Measurements from ENCODE around the gene TMC4.
"Not testable (repeated sequence)": the region's sequence is repeated elsewhere in the genome, so short reads cannot be mapped to it uniquely, and the experiment has no call there.

TMC4 gene

DNA sequence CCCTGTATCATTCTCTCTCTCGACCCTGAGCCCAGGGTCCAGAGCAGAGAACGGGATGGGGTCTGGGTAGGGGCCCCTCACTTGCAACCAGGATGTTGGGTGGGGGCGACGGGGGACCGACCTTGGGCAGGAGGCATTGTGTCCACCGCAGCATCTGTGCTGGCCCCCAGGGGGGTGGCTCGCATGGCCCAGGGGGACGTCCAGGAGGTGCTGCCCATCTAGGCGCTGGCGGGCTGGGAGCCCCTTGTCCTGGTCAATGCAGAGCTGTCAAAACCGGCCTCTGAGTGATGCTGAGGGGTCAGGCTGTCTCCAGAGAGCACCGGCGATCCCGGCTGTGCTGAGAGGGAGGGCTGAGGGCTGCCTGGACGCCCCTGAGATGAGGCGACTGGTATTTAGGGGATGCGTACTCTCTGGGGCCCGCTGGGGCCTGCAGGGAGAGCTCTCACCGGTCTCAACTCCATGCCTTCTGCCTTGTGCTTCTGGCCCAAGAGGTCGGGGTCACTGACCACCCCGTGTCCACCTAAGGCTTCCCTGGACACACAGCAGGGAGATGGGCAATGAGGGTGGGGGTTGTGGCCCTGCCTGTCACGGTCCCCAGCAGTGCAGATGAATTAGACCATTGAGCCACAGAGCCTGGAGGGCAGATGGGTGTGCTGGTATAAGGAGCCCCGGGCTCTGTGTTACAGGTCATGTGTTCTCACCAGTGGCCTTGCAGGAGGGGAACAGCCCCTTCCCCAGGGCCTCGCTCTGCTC is 36.3 kb upstream of the TMC4 start:
- peak overlapping the region; percentile 67 to 74 for H3K4me3 Mint-ChIP-seq
- H3K27ac Mint-ChIP-seq, result peak overlapping the region; percentile 93 to 95
- peaks cover 77% of the 10 kb centered on the region for H3K36me3 Mint-ChIP-seq (ENCODE audit: insufficient read depth)
- ATAC-seq (replicated peaks), result no peak
- H3K9me3 Mint-ChIP-seq, result no peaks in the 10 kb centered on the region
- peaks cover 38 to 54% of the 10 kb centered on the region in 2 donors for H3K4me1 Mint-ChIP-seq (ENCODE audit: low read depth in 2 of 2)
- no peaks in the 10 kb centered on the region for H3K27me3 Mint-ChIP-seq
- no peak for DNase-seq

DNA sequence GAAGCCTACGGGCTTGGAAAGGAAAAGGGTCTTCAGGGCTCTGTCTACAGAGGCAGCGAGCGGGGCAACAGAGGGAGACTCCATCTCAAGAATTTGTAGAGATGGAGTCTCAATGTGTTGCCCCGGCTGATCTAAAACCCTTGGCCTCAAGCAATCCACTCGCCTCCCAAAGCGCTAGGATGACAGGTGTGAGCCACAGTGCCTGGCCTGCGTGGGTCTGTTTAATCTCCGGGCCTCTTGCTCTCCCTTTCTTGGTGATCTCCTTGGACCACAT is 35.8 kb upstream of the TMC4 start:
- Mint-ChIP-seq H3K9me3 (no peaks in the 10 kb centered on the region), H3K27me3 (no peaks in the 10 kb centered on the region), H3K36me3 (ENCODE audit: insufficient read depth) (peaks cover 82% of the 10 kb centered on the region), H3K4me1 (ENCODE audit: low read depth in 2 of 2) (peaks cover 41 to 58% of the 10 kb centered on the region in 2 donors), H3K27ac (peak overlapping the region; percentile 54 to 93), H3K4me3 (peak overlapping the region; percentile 22 to 74)
- ATAC-seq (replicated peaks) (no peak), DNase-seq (no peak)

DNA sequence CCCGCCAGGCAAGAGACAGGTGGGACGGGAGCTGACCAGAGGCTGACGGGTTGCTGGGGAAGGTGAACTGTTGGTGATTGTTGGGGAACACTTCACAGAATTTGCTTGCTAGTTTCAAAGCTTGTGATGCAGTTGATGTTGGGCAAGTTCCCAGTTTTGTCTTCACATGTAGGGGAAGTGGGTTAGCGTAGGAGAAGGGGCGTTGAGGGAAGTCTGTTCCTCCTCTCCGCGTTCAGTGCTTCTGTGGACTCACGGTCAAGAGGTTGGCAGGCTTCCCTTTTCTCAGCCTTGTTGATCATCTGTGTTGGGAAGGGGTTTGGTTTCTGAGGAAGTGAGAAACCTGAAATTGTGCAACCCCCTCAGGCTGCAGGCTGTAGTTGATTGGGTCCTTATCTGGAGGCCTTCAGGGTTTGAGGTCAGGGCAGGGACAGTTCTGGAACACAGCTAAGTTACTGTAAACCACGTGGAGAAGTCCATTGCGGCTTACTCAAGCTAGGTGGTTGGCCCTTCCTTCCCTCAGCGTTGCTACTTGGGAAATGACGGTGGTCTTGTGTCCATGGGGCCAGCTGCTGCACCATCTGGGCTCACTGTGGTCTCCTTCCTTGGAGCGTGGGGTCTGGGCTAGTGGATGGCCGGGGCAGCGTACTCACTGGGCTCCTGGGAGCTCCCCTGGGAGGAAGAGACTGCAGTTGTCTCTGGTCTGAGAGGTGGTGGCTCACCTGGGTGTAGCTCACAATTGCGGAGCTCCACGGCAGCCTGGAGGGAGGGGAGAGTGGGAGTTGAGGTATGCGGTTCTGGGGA is 35.2 kb upstream of the TMC4 start:
- H3K27me3 Mint-ChIP-seq, result no peaks in the 10 kb centered on the region
- peaks cover 45 to 61% of the 10 kb centered on the region in 2 donors for H3K4me1 Mint-ChIP-seq (ENCODE audit: low read depth in 2 of 2)
- H3K4me3 Mint-ChIP-seq, result peak overlapping the region; percentile 22 to 67
- H3K27ac Mint-ChIP-seq, result peak overlapping the region; percentile 35 to 93
- H3K36me3 Mint-ChIP-seq (ENCODE audit: insufficient read depth), result peaks cover 88% of the 10 kb centered on the region
- no peak for DNase-seq
- ATAC-seq (replicated peaks), result no peak
- no peaks in the 10 kb centered on the region for H3K9me3 Mint-ChIP-seq

DNA sequence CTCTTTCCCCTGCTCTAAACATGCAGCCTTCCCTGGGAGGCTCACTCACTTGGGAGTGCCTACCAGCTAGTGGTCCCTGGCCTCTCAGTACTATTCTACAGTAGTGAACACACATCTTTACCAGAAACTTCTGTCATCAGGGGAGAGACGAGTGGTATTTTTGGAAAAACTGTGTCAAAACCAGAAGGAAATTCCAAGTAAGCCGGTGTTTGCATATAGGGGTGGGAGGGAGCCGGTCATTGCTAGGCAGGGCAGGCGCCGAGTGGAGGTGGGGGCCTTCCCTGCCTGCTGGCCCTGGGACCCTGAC is 34.7 kb upstream of the TMC4 start:
- H3K4me3 Mint-ChIP-seq, result peak overlapping the region; percentile 15 to 67
- DNase-seq (no peak), ATAC-seq (replicated peaks) (no peak)
- no peaks in the 10 kb centered on the region for H3K27me3 Mint-ChIP-seq
- H3K9me3 Mint-ChIP-seq, result no peaks in the 10 kb centered on the region
- peak overlapping the region; percentile 35 to 93 for H3K27ac Mint-ChIP-seq
- peaks cover 93% of the 10 kb centered on the region for H3K36me3 Mint-ChIP-seq (ENCODE audit: insufficient read depth)
- peaks cover 50 to 64% of the 10 kb centered on the region in 2 donors for H3K4me1 Mint-ChIP-seq (ENCODE audit: low read depth in 2 of 2)

DNA sequence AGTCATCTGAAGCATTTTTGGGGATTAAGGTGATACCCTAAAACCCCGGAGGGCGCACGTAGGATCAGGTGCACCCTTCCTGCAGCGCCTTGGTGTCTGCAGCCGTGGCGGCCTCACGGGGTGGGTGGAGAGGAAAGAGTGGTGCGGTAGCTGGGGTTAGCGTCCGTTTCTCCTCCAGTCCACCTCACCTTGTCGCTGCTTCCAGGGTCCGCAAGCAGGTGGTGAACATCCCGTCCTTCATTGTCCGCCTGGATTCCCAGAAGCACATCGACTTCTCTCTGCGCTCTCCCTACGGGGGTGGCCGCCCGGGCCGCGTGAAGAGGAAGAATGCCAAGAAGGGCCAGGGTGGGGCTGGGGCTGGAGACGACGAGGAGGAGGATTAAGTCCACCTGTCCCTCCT is 34.2 kb upstream of the TMC4 start:
- peak overlapping the region; percentile 35 to 93 for H3K27ac Mint-ChIP-seq
- peak overlapping the region; percentile 15 to 67 for H3K4me3 Mint-ChIP-seq
- peaks cover 95% of the 10 kb centered on the region for H3K36me3 Mint-ChIP-seq (ENCODE audit: insufficient read depth)

DNA sequence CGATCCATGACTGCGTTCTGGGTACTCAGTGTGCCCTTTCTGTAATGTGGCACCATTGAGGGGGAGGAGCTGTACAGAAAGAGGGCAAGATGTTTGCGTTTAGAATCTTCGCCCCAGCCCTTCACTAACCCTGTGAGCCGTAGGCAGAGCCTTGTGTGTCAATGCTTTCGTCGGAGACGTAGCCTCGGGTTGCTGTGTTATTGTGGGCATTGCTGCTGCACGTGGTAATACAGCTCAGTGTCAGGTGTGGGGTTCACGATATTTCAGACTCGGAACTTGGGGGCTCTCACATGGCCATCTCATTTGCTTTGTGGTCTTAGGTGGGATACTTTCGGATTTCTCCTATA is 33.8 kb upstream of the TMC4 start:
- no peaks in the 10 kb centered on the region for H3K9me3 Mint-ChIP-seq
- no peak overlapping the region for H3K4me3 Mint-ChIP-seq
- no peak for ATAC-seq (replicated peaks)
- H3K36me3 Mint-ChIP-seq (ENCODE audit: insufficient read depth), result peaks cover 95% of the 10 kb centered on the region
- no peaks in the 10 kb centered on the region for H3K27me3 Mint-ChIP-seq
- peak overlapping the region in 1 of 2 donors; percentile 93 for H3K27ac Mint-ChIP-seq
- H3K4me1 Mint-ChIP-seq (ENCODE audit: low read depth in 2 of 2), result peaks cover 58 to 67% of the 10 kb centered on the region in 2 donors
- DNase-seq, result no peak

More for the DNA sequence above, 34.2 kb upstream of the TMC4 start:
- not testable (repeated sequence) for H3K9me3 Mint-ChIP-seq; ATAC-seq (replicated peaks); DNase-seq; H3K27me3 Mint-ChIP-seq
- peaks cover 54 to 64% of the 10 kb centered on the region in 2 donors for H3K4me1 Mint-ChIP-seq (ENCODE audit: low read depth in 2 of 2)

DNA sequence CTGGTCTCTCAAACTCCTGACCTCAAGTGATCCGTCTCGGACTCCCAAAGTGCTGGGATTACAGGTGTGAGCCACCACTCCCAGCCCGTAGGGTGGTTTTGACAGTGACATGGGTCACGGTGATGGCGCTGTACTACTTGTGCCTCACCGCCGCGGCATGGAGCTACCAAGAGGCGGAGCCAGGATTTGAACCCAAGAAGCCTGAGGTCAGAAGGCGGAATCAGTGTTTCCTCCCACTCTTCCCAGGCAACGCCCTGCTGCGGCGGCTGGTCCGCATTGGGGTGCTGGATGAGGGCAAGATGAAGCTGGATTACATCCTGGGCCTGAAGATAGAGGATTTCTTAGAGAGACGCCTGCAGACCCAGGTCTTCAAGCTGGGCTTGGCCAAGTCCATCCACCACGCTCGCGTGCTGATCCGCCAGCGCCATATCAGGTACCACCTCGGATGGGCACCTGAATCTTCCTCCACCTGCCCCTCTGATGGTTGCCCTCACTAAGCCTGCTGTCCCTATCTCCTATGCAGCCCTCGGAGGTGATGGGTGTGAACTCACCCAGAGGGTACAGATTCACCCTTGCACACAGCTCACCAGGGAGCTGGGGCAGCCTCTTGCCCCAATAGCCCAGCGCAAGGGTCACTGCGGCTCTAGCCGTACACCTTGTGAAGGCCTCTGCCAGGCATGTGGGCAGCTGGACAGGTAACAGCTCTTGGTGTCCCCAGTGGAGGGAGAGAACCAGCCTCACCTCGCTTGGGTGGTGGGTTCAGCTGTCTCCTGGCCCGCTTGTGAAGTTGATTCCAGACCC is 33.3 kb upstream of the TMC4 start:
- Mint-ChIP-seq H3K9me3 (no peaks in the 10 kb centered on the region), H3K4me3 (no peak overlapping the region), H3K27ac (peak overlapping the region in 1 of 2 donors; percentile 15), H3K27me3 (no peaks in the 10 kb centered on the region), H3K36me3 (ENCODE audit: insufficient read depth) (peaks cover 98% of the 10 kb centered on the region), H3K4me1 (ENCODE audit: low read depth in 2 of 2) (peaks cover 60 to 69% of the 10 kb centered on the region in 2 donors)
- ATAC-seq (replicated peaks), result no peak
- no peak for DNase-seq

DNA sequence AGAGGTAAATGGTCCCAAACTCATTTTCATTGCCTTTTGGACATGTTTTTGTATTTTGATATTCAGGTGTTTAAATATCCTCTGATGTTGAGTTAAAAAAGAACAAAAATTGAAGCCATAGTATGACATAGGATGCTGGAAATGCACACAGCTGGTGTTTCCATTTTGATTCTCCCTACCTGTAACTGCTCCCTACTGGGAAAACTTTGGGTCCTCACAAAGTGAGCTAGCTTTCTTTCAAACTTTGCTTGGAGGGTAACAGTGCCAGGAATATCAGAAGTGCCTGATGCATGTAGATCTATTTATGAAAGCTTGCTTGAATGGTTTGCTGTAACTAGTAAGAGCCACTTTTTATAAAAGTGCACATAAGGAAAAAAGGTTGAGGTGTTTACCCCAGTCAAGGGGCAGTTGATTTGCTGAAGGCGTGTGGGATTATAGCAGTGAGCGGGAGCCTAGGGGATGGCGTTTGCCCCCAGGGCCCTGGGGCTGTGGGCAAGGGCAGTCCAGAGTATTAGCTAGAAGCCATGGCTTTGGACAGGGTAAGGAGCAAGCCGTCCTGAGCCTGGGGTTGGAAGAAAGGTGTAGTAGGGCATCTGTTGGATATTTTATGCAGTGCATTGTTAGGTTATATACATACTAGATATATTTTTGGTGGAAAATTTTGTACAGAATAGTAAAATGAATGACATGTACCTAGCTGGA is 32.0 kb upstream of the TMC4 start:
- Mint-ChIP-seq H3K4me1 (ENCODE audit: low read depth in 2 of 2) (peaks cover 53 to 66% of the 10 kb centered on the region in 2 donors), H3K36me3 (ENCODE audit: insufficient read depth) (peaks cover 95% of the 10 kb centered on the region), H3K27ac (no peak overlapping the region), H3K4me3 (peak overlapping the region; percentile 11 to 90), H3K27me3 (no peaks in the 10 kb centered on the region), H3K9me3 (no peaks in the 10 kb centered on the region)
- DNase-seq (no peak), ATAC-seq (replicated peaks) (no peak)

DNA sequence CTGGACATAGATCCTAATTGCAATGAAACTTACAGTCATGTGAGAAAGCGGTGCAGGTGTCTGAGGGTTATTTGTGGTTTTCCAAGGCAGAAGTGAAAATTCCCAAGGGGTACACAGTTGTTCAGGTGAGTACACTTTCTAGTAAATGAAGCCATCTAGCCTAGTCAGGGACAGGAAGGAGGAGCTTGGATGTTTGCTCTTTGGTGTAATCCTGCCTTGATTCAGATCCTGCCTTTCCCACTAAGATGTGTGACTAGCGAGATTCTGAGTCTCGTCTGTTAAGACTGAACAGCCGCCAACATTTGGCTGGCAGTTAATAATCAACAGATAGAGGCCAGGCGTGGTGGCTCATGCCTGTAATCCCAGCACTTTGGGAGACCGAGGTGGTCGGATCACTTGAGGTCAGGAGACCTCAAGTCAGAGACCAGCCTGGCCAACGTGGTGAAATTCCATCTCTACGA is 30.2 kb upstream of the TMC4 start:
- H3K36me3 Mint-ChIP-seq (ENCODE audit: insufficient read depth), result peaks cover 78% of the 10 kb centered on the region
- ATAC-seq (replicated peaks) (no peak), DNase-seq (no peak)
- no peaks in the 10 kb centered on the region for H3K27me3 Mint-ChIP-seq
- H3K9me3 Mint-ChIP-seq, result no peaks in the 10 kb centered on the region
- H3K27ac Mint-ChIP-seq, result peak overlapping the region in 1 of 2 donors; percentile 99
- H3K4me1 Mint-ChIP-seq (ENCODE audit: low read depth in 2 of 2), result peaks cover 42 to 54% of the 10 kb centered on the region in 2 donors
- H3K4me3 Mint-ChIP-seq, result peak overlapping the region; percentile 11 to 90

DNA sequence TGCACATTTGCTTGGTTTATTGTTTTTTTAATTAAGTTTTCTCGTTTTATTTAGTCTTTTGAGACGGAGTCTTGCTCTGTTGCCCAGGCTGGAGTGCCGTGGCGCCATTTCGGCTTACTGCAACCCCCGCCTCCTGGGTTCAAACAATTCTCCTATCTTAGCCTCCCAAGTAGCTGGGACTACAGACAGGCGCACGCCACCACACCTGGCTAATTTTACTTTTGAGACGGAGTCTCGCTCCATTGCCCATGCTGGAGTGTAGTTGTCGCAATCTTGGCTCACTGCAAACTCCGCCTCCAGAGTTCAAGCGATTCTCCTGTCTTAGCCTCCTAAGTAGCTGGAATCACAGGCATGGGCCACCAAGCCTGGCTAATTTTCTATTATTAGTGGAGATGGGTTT is 29.0 kb upstream of the TMC4 start:
- Mint-ChIP-seq H3K4me3 (peak overlapping the region; percentile 90 to 93), H3K27me3 (no peaks in the 10 kb centered on the region), H3K9me3 (no peaks in the 10 kb centered on the region), H3K4me1 (ENCODE audit: low read depth in 2 of 2) (peaks cover 36 to 42% of the 10 kb centered on the region in 2 donors), H3K36me3 (ENCODE audit: insufficient read depth) (peaks cover 67% of the 10 kb centered on the region), H3K27ac (peak overlapping the region; percentile 96 to 99)
- DNase-seq, result no peak
- no peak for ATAC-seq (replicated peaks)

DNA sequence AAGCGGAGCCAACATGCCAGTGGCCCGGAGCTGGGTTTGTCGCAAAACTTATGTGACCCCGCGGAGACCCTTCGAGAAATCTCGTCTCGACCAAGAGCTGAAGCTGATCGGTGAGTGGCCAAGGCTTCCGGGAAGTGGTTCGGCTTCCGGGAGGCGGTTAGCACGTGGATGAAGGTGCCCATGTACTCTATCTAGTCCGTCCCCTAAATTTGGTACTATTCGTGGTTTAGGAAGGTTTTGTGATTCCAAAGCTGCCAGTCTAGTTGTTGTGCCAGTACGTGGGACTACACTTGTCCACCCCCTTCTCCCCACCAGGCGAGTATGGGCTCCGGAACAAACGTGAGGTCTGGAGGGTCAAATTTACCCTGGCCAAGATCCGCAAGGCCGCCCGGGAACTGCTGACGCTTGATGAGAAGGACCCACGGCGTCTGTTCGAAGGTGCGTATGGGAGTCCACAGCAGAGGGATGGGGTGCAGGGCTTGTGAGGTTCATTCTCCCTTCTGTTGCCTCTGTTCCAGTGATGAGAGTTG is 28.3 kb upstream of the TMC4 start:
- DNase-seq (peak in 1 of 3 experiments; percentile 25), ATAC-seq (replicated peaks) (peak; percentile 63)
- no peaks in the 10 kb centered on the region for H3K27me3 Mint-ChIP-seq
- peak overlapping the region; percentile 90 to 93 for H3K4me3 Mint-ChIP-seq
- H3K4me1 Mint-ChIP-seq (ENCODE audit: low read depth in 2 of 2), result peaks cover 36 to 37% of the 10 kb centered on the region in 2 donors
- no peaks in the 10 kb centered on the region for H3K9me3 Mint-ChIP-seq
- peaks cover 61% of the 10 kb centered on the region for H3K36me3 Mint-ChIP-seq (ENCODE audit: insufficient read depth)
- peak overlapping the region; percentile 96 to 99 for H3K27ac Mint-ChIP-seq

DNA sequence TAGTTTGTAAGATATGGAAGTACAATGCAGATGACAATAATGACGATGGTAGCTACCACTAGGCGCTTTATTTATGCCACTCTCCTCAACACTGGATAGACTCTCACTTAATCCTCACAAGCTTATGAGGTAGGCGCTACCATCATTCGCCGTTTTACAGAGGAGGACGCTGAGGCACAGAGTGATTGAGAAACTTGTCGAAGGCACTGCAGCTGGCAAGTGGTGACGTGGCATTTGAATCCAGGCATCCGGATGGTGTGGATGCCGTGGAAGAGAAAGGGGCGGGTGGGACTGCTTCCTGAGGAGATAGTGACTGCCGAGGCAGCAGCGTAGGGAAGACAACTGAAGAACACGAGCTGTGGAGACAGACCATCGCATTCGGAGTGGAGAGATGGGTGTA is 26.4 kb upstream of the TMC4 start:
- peak overlapping the region; percentile 90 to 93 for H3K4me3 Mint-ChIP-seq
- H3K36me3 Mint-ChIP-seq (ENCODE audit: insufficient read depth), result peaks cover 59% of the 10 kb centered on the region
- no peak for ATAC-seq (replicated peaks)
- no peaks in the 10 kb centered on the region for H3K9me3 Mint-ChIP-seq
- no peak for DNase-seq
- H3K4me1 Mint-ChIP-seq (ENCODE audit: low read depth in 2 of 2), result peaks cover 30 to 34% of the 10 kb centered on the region in 2 donors
- no peaks in the 10 kb centered on the region for H3K27me3 Mint-ChIP-seq
- H3K27ac Mint-ChIP-seq, result peak overlapping the region in 1 of 2 donors; percentile 99

DNA sequence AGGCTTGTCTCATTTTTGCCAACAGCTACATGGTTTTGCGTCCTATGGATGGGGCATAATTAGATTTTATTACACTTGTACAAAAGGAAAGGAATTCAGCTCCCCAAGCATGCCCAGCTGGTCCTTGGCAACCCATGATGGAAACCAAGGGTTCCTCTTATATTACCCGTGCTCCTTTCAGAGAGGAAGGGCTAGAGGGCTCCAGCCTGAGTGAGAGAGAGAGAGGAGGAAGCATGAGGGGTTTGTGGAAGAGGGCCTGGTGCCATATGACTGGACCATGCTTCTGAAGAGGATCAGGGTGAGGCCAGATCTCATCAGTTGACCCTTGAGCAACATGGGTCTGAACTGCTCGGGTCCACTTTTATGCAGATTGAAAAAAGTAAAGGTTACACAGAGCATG is 24.2 kb upstream of the TMC4 start:
- Mint-ChIP-seq H3K4me1 (ENCODE audit: low read depth in 2 of 2) (peaks cover 20 to 25% of the 10 kb centered on the region in 2 donors), H3K9me3 (no peaks in the 10 kb centered on the region), H3K27ac (peak overlapping the region in 1 of 2 donors; percentile 53), H3K36me3 (ENCODE audit: insufficient read depth) (peaks cover 57% of the 10 kb centered on the region), H3K27me3 (no peaks in the 10 kb centered on the region), H3K4me3 (no peak overlapping the region)
- ATAC-seq (replicated peaks) (no peak), DNase-seq (no peak)
